MM.1S (cell line): ENCODE data around the gene OCRL.
A peak's percentile ranks its signal among the peaks of the same experiment; 100 is the strongest.

ENCODE experiments used
- DNase-seq: peaks from one replicate; pipeline ENCODE4 v3.0.0-alpha.2; 2015
- H2AFZ ChIP-seq: fragments of 300-600 bp; sonication (generic); 2 replicates; pipeline ENCODE4 v1.6.0; 2016; ENCODE audit warnings: antibody characterized with exemption, low read length
- H3F3A ChIP-seq: fragments of 300-600 bp; sonication (generic); 2 replicates; pipeline ENCODE4 v1.6.1; 2016; ENCODE audit warnings: mild to moderate bottlenecking, antibody characterized with exemption, low read length, moderate library complexity, mixed read lengths; ENCODE audit not compliant: insufficient read depth
- H3K27ac ChIP-seq: fragments of 300-600 bp; sonication (generic); 2 replicates; pipeline ENCODE4 v1.5.1; 2016; ENCODE audit warnings: mild to moderate bottlenecking, low read length
- H3K27me3 ChIP-seq: fragments of 300-600 bp; sonication (generic); replicated peaks from 2 replicates; pipeline ENCODE4 v1.6.0; 2016; ENCODE audit warnings: low read length; ENCODE audit not compliant: insufficient read depth
- H3K36me3 ChIP-seq: fragments of 300-600 bp; sonication (generic); replicated peaks from 2 replicates; pipeline ENCODE4 v1.6.1; 2016; ENCODE audit warnings: mild to moderate bottlenecking, low read length, mixed read lengths; ENCODE audit not compliant: insufficient read depth
- H3K4me1 ChIP-seq: fragments of 300-600 bp; sonication (generic); 2 replicates; pipeline ENCODE4 v1.6.1; 2016; ENCODE audit warnings: low read length, mixed read lengths
- H3K4me2 ChIP-seq: fragments of 300-600 bp; sonication (generic); 2 replicates; pipeline ENCODE4 v1.6.0; 2016; ENCODE audit warnings: low read depth, low read length
- H3K4me3 ChIP-seq: fragments of 300-600 bp; sonication (generic); 2 replicates; pipeline ENCODE4 v1.5.1; 2016; ENCODE audit warnings: low read length, mixed read lengths
- H3K79me2 ChIP-seq: fragments of 300-600 bp; sonication (generic); 2 replicates; pipeline ENCODE4 v1.6.1; 2016; ENCODE audit warnings: mixed run types, low read length, mixed read lengths
- H3K9ac ChIP-seq: fragments of 300-600 bp; sonication (generic); 2 replicates; pipeline ENCODE4 v1.6.1; 2016; ENCODE audit warnings: low read length, mixed read lengths
- H3K9me2 ChIP-seq: fragments of 300-600 bp; sonication (generic); replicated peaks from 2 replicates; pipeline ENCODE4 v1.6.1; 2016; ENCODE audit warnings: mild to moderate bottlenecking, low read length, mixed read lengths; ENCODE audit not compliant: insufficient read depth
- H3K9me3 ChIP-seq: fragments of 300-600 bp; sonication (generic); replicated peaks from 2 replicates; pipeline ENCODE4 v1.6.1; 2016; ENCODE audit warnings: mild to moderate bottlenecking, low read length, mixed read lengths; ENCODE audit not compliant: insufficient read depth
- H4K20me1 ChIP-seq: fragments of 300-600 bp; sonication (generic); 2 replicates; pipeline ENCODE4 v1.6.1; 2016; ENCODE audit warnings: mild to moderate bottlenecking, low read length, moderate library complexity, mixed read lengths; ENCODE audit not compliant: insufficient read depth
- CTCF ChIP-seq: fragments of 300-600 bp; sonication (generic); IDR thresholded peaks from 2 replicates; pipeline ENCODE4 v1.5.1; 2016; ENCODE audit warnings: antibody characterized with exemption, low read length, mixed read lengths
- EZH2 ChIP-seq: fragments of 300-600 bp; sonication (generic); optimal IDR thresholded peaks from 2 replicates; pipeline ENCODE3; 2017; ENCODE audit warnings: low read depth, mild to moderate bottlenecking, antibody characterized with exemption, low read length, mixed read lengths
- EZH2phosphoT487 ChIP-seq: fragments of 300-600 bp; sonication (generic); IDR thresholded peaks from 2 replicates; pipeline ENCODE4 v1.6.1; 2018; ENCODE audit warnings: antibody characterized with exemption, low read length

Gene OCRL

GRCh38 chrX:129531132-129531531 lies 8.9 kb upstream of the OCRL start:
- no peaks in the 10 kb centered on the region for H3K27me3 ChIP-seq
- H3K79me2 ChIP-seq, result no peaks in the 10 kb centered on the region
- no peak overlapping the region for H3K4me2 ChIP-seq
- H3F3A ChIP-seq, result no peaks in the 10 kb centered on the region
- no peaks in the 10 kb centered on the region for H3K4me1 ChIP-seq
- H2AFZ ChIP-seq, result no peak overlapping the region
- no peaks in the 10 kb centered on the region for H3K9me2 ChIP-seq
- no peaks in the 10 kb centered on the region for H4K20me1 ChIP-seq
- no peak overlapping the region for H3K9ac ChIP-seq
- TF ChIP-seq EZH2phosphoT487, result no peak
- TF ChIP-seq CTCF, result no peak
- TF ChIP-seq EZH2, result no peak
- H3K36me3 ChIP-seq, result no peaks in the 10 kb centered on the region
- no peak overlapping the region for H3K27ac ChIP-seq
- DNase-seq, result no peak
- H3K9me3 ChIP-seq, result no peaks in the 10 kb centered on the region
- no peak overlapping the region for H3K4me3 ChIP-seq

DNA sequence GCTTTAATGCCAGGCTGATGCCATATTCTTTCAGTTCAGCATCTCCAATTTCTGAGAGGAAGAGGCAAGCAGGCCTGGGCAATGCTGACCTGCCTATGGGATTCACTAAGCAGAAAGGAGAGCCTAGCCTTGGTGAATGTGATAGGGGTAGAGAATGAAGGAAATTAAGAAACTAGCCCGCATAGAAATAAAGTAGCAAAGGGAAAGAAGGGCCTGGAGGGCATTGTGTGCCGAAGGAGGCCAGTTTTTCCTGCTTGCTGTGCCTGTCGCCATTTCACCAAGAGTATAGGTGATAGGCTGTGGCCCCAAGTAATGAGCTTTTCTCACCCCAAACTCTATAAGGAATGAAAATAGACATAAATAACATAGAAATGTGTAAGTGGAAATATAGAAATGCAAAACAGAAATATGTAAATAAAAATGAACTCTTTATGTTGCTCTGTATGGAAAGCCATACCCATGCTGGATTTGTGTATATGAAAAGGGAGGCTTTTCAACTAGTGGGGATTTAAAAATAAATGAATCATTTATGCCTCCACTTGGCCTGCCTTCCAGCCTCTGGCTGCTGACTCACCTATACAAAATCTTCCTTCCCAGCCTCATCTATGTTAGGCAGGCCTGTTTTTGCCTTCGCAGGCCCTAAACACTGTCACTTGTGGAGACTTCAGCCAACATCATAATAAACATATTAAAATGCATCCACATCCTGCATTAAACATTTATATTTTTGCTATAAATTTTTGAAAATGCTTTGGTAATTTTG lies 5.1 kb upstream of the OCRL start:
- H3K4me3 ChIP-seq, result no peak overlapping the region
- no peaks in the 10 kb centered on the region for H3K27me3 ChIP-seq
- no peaks in the 10 kb centered on the region for H3F3A ChIP-seq
- H3K9ac ChIP-seq, result no peak overlapping the region
- H2AFZ ChIP-seq, result no peak overlapping the region
- no peaks in the 10 kb centered on the region for H4K20me1 ChIP-seq
- no peak for TF ChIP-seq EZH2phosphoT487
- no peak for TF ChIP-seq CTCF
- H3K9me3 ChIP-seq, result no peaks in the 10 kb centered on the region
- no peaks in the 10 kb centered on the region for H3K9me2 ChIP-seq
- DNase-seq, result no peak
- no peak overlapping the region for H3K4me2 ChIP-seq
- no peaks in the 10 kb centered on the region for H3K79me2 ChIP-seq
- no peaks in the 10 kb centered on the region for H3K36me3 ChIP-seq
- H3K27ac ChIP-seq, result no peak overlapping the region
- no peaks in the 10 kb centered on the region for H3K4me1 ChIP-seq

DNA sequence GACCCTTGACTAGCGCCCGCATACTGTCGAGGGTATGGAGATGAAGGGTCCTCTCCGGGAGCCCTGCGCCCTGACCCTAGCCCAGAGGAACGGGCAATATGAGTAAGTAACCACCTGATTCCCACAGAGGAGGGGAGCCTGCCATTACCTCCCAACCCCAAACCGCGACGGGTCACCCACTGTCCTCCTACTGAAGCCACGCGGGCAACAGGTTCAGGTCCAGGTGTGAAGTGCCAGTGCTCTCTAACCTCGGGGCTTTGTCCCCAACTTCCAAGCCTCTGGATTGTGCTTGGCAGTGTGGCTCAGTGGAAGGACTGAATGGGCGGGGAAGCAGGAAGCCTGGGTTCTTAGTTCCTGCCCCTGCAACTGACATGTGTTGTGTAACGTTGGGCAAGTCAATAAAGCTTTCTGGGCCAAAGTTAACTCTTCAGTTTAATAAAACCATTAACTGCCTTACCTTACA lies 694 bp downstream of the OCRL start:
- Histone ChIP-seq H3K4me3 (peak overlapping the region; percentile 73), H3K4me1 (no peaks in the 10 kb centered on the region), H3K9me3 (no peaks in the 10 kb centered on the region), H3K4me2 (peak overlapping the region; percentile 73), H3K9ac (peak overlapping the region; percentile 25; the same call in 1 of the 2 replicates), H3K27ac (no peak overlapping the region), H3K9me2 (no peaks in the 10 kb centered on the region), H4K20me1 (no peaks in the 10 kb centered on the region), H3F3A (no peaks in the 10 kb centered on the region), H3K27me3 (no peaks in the 10 kb centered on the region), H2AFZ (peak overlapping the region; percentile 71), H3K79me2 (no peaks in the 10 kb centered on the region), H3K36me3 (no peaks in the 10 kb centered on the region)
- no peak for TF ChIP-seq CTCF
- TF ChIP-seq EZH2phosphoT487, result no peak
- TF ChIP-seq EZH2, result no peak
- no peak for DNase-seq
